GM12872 (cell line): ENCODE measurements around the gene TGFBR2.
A peak's percentile ranks its signal among the peaks of the same experiment; 100 is the strongest.

Experiments
- TF ChIP-seq, protein P1 (sequence below): IDR thresholded peaks from 3 replicates; pipeline ENCODE4 v1.5.1; 2011; ENCODE audit warnings: low read depth, mild to moderate bottlenecking, low read length, moderate library complexity; ENCODE audit not compliant: insufficient read depth

The TGFBR2 gene

DNA sequence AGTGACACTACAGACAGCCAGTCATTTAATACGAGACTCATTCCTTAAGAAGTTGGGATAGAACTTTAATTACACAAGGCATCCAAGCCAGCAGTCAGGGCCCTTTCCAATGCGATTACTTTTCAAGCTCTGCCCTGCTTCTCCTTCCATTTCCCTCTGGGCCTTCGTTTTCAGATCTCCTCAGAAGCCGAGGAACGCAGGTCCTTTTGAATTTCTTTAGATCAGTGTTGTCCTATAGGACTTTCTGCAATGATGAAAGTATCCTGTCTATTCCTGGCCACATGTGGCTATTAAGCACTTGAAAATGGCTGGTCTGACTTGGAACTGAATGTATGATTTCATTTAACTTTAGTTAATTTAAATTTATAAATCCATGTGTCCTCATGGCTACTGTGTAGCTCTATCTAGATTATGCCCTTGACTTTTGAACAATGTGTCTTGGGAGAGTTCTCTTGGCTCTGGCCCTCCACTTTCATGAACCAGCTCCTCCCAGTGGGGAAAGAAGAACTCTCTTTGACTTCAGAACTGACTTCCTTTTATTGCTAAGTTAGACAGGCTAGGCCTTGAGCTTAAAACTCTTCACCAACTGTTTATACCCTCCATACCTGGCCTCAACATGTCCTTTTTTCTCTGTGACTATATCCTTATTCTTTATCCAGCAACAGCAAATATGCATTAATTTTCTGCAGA, 22.6 kb downstream of the TGFBR2 start:
- TF ChIP-seq, protein P1, sequence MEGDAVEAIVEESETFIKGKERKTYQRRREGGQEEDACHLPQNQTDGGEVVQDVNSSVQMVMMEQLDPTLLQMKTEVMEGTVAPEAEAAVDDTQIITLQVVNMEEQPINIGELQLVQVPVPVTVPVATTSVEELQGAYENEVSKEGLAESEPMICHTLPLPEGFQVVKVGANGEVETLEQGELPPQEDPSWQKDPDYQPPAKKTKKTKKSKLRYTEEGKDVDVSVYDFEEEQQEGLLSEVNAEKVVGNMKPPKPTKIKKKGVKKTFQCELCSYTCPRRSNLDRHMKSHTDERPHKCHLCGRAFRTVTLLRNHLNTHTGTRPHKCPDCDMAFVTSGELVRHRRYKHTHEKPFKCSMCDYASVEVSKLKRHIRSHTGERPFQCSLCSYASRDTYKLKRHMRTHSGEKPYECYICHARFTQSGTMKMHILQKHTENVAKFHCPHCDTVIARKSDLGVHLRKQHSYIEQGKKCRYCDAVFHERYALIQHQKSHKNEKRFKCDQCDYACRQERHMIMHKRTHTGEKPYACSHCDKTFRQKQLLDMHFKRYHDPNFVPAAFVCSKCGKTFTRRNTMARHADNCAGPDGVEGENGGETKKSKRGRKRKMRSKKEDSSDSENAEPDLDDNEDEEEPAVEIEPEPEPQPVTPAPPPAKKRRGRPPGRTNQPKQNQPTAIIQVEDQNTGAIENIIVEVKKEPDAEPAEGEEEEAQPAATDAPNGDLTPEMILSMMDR = peak; percentile 34; the same call in 1 of the 3 replicates

DNA sequence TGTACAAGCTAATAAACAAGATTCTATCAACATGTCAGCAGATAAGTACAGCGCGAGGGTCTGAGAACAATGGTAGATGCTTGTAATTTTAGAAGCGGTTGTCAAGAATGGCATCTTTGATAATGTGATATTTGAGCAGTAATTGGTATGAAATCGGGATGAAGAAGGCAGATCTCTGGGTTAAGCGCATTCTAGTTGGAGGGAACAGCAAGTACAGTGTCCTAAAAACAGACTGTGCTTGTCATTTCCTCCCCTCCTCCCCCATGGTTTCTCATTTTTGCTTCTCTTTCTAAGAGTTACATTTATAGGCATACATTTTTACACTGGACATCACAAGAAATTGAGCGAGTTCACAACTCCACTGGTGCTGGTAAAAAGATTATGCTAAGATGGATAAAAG, 23.3 kb downstream of the TGFBR2 start:
- TF ChIP-seq, protein P1 = no peak

DNA sequence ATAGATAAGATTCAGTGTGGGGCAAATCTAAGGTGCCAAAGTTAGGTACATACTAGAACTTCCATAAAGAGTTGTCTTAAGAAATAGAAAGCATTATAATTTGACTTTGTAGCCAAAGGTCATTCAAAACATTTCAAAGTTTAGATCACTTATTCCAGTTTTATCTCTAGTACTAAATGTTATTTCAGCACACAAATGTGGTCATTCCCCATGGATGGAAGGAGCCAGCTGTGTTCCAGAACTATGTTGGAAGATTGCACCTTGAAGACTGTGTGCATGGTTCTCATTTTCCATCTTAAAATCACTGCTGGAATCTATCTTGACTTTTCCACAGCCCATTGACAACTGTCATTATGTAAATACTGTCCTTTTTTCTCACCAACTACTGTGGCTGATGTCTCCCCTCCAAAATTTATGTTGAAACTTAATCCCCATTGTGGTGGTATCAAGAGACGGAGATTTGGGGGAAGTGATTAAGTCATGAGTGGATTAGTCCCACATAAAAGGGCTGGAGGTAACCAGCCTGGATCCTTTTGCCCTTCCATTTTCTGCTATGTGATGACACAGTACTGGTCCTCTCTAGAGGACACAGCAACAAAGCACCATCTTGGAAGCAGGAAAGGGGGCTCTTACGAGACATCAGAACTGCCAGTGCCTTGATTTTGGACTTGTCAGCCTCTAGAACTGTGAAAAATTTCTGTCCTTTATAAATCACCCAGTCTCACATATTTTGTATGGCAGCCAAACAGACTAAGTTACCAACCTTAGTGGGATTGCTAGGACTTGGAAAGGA, 24.0 kb downstream of the TGFBR2 start:
- TF ChIP-seq, protein P1 = no peak

DNA sequence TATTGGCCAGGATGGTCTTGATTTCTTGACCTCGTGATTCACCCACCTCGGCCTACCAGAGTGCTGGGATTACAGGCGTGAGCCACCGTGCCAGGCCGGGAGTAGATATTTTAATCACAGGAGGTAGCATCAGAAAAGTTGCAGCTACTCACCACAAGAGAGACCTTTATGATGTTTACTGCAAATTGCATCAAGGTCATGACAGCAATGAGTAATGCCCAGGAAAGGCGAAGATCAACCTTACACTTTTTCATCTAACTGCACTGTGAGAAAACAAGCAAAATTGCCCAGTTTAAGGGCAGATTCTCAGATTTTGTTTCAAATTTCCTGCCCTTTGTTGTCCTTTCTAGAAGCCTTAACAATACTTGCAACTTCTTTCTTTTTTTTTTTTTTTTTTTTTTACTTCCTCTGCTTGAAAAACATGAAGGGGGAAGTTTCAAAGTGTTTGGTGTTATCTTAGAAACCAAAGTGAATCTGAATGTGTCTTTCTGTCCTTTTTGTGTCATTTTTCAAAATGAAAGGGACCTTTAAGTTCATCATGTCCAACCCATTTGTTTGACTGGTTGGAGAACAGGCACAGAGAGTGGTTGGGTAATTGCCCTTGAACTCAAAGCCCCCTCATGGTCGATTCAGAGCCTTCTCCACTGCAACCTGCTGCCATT, 25.0 kb downstream of the TGFBR2 start:
- TF ChIP-seq, protein P1 = no peak

DNA sequence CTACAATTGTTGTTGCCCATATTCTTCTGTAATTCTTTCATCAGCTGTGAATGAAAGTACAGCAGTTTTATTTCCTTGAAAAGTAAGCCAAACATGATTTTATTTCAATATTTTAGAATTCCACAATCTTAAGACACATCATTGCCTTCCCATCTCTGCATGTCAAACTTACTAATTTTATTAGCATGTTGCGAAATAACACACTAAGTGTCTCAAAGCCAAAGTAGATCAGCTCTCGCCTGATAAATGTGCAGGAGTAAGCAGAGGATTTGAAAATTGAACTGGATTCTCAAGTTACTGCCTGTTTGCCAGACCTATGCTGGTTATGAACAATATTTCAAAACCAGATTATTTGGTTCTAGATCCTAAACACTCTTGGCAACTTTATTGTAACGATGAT, 25.7 kb downstream of the TGFBR2 start:
- TF ChIP-seq, protein P1 = no peak

DNA sequence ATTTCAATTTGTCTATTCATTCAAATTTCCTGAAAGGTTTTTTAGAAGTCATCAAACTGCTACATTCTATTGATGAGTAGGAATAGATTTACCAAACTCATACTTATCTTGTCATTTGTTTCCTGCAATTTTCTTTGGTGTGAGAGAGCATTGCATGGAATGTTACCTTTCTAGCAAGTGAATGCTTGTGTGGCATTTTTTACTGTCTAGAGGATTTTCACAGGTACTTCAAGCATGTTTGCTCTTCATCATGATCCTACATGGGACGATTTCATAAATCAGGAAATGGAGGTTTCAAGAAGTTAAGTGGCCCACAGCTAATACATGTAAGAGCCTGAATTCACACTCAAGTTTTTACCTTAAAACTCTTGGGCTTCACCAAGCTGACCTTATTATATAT, 26.1 kb downstream of the TGFBR2 start:
- TF ChIP-seq, protein P1 = no peak

DNA sequence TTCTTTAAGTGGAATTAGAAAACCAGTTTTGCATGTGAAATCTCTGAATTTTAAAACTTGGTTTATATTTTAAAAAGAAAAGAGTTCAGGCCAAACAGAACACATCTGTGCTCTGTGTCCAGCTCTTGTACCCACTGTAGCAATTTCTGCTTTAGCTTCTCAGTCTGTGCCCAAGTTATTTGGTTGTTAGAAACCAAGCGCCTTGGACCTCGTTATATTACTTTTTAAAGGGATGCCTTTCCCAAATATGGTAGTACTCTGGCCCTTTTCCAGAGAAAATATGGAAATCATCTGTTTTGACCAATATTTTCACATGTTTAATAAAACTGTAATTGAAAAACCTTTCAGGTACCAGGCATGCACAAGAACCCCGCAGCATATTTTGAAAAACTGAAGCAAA, 27.3 kb downstream of the TGFBR2 start:
- TF ChIP-seq, protein P1 = no peak
